Neuronal stem cell (in vitro differentiated cells): ENCODE measurements around the gene SPEM3.

Source experiments
- DNase-seq: peaks from one replicate; pipeline ENCODE4 v3.0.0-alpha.2; 2013; ENCODE audit warnings: low spot score
- H2AFZ ChIP-seq: one replicate; pipeline ENCODE4 v1.6.1; 2013; ENCODE audit warnings: mild to moderate bottlenecking, low read length, inconsistent platforms
- H2AK5ac ChIP-seq: 2 replicates; pipeline ENCODE4 v1.6.1; 2013; ENCODE audit warnings: low read depth, mild to moderate bottlenecking, inconsistent platforms, low read length, moderate library complexity, mixed read lengths
- H2BK120ac ChIP-seq: 2 replicates; pipeline ENCODE4 v1.6.1; 2013; ENCODE audit warnings: low read depth, mild to moderate bottlenecking, inconsistent platforms, low read length, moderate library complexity, mixed read lengths
- H2BK12ac ChIP-seq: one replicate; pipeline ENCODE4 v1.6.1; 2013; ENCODE audit warnings: low read length, inconsistent platforms
- H2BK15ac ChIP-seq: 2 replicates; pipeline ENCODE4 v1.6.1; 2013; ENCODE audit warnings: mild to moderate bottlenecking, low read length, inconsistent platforms, mixed read lengths
- H2BK5ac ChIP-seq: one replicate; pipeline ENCODE4 v1.6.1; 2013; ENCODE audit warnings: inconsistent platforms, mild to moderate bottlenecking, low read length, moderate library complexity
- H3K14ac ChIP-seq: one replicate; pipeline ENCODE4 v1.6.1; 2013; ENCODE audit warnings: low read length, inconsistent platforms
- H3K18ac ChIP-seq: 2 replicates; pipeline ENCODE4 v1.6.1; 2013; ENCODE audit warnings: low read length, inconsistent platforms
- H3K23ac ChIP-seq: 2 replicates; pipeline ENCODE4 v1.6.1; 2013; ENCODE audit warnings: low read depth, mild to moderate bottlenecking, mixed read lengths, low read length, inconsistent platforms; ENCODE audit not compliant: poor library complexity
- H3K27ac ChIP-seq: replicated peaks from 3 replicates; pipeline ENCODE4 v1.5.1; 2013; ENCODE audit warnings: low read length, inconsistent platforms
- H3K27me3 ChIP-seq, 3 experiments: 2 replicates each; pipeline ENCODE4 v1.6.1; 2013; ENCODE audit warnings: low read length in 3 of 3, mild to moderate bottlenecking in 2 of 3, inconsistent platforms in 1 of 3, low read depth in 1 of 3, mixed read lengths in 1 of 3, moderate library complexity in 1 of 3; ENCODE audit not compliant: control insufficient read depth in 3 of 3, insufficient read depth in 3 of 3
- H3K36me3 ChIP-seq, 2 donors: replicated peaks in 1 of 2; 2 replicates each; pipeline ENCODE4 v1.6.1; 2013; ENCODE audit warnings: low read length in 2 of 2; ENCODE audit not compliant: control insufficient read depth in 2 of 2, insufficient read depth in 2 of 2
- H3K4ac ChIP-seq: 2 replicates; pipeline ENCODE4 v1.6.1; 2013; ENCODE audit warnings: inconsistent platforms, mild to moderate bottlenecking, low read length, moderate library complexity
- H3K4me1 ChIP-seq, 2 donors: 1 replicate in 1 of 2; 2 replicates in 1 of 2; pipeline ENCODE4 v1.6.1; 2013; ENCODE audit warnings: low read length in 2 of 2, low read depth in 1 of 2; ENCODE audit not compliant: control insufficient read depth in 2 of 2, insufficient read depth in 1 of 2
- H3K4me2 ChIP-seq: one replicate; pipeline ENCODE4 v1.6.1; 2013; ENCODE audit warnings: mild to moderate bottlenecking, low read length, inconsistent platforms; ENCODE audit not compliant: insufficient read depth, poor library complexity, severe bottlenecking
- H3K4me3 ChIP-seq, 2 donors: 2 replicates each; pipeline ENCODE4 v1.5.1; 2013; ENCODE audit warnings: low read length in 2 of 2, mild to moderate bottlenecking in 2 of 2, inconsistent platforms in 1 of 2, moderate library complexity in 1 of 2
- H3K79me1 ChIP-seq: one replicate; pipeline ENCODE4 v1.6.1; 2013; ENCODE audit warnings: low read depth, mild to moderate bottlenecking, inconsistent platforms, low read length, moderate library complexity
- H3K9ac ChIP-seq: one replicate; pipeline ENCODE4 v1.6.1; 2013; ENCODE audit warnings: mild to moderate bottlenecking, low read depth, low read length, inconsistent platforms; ENCODE audit not compliant: poor library complexity
- H3K9me3 ChIP-seq, 2 donors: replicated peaks in 1 of 2; 2 replicates each; pipeline versions ENCODE3 to v1.6.1; 2013; ENCODE audit warnings: low read length in 2 of 2, mild to moderate bottlenecking in 2 of 2, inconsistent platforms in 1 of 2, low read depth in 1 of 2, mixed read lengths in 1 of 2, moderate library complexity in 1 of 2; ENCODE audit not compliant: control insufficient read depth in 2 of 2, insufficient read depth in 1 of 2
- H4K8ac ChIP-seq: one replicate; pipeline ENCODE4 v1.6.1; 2013; ENCODE audit warnings: low read depth, mild to moderate bottlenecking, inconsistent platforms, low read length, moderate library complexity
- H4K91ac ChIP-seq: one replicate; pipeline ENCODE4 v1.6.1; 2013; ENCODE audit warnings: low read length, low read depth, mild to moderate bottlenecking, inconsistent platforms; ENCODE audit not compliant: poor library complexity
- WGBS, 2 donors: extraction: QIAGEN DNeasy Blood & Tissue Kit; methylation state at CpG; one replicate each; pipeline ENCODE4 v1.1.7; 2013; ENCODE audit warnings: missing lambda C conversion rate in 2 of 2, mixed read lengths in 1 of 2; ENCODE audit not compliant: insufficient read length in 2 of 2, insufficient replicate concordance in 1 of 2; ENCODE audit errors: extremely low coverage in 2 of 2; 5-methylcytosine and 5-hydroxymethylcytosine counted together

SPEM3 gene

DNA sequence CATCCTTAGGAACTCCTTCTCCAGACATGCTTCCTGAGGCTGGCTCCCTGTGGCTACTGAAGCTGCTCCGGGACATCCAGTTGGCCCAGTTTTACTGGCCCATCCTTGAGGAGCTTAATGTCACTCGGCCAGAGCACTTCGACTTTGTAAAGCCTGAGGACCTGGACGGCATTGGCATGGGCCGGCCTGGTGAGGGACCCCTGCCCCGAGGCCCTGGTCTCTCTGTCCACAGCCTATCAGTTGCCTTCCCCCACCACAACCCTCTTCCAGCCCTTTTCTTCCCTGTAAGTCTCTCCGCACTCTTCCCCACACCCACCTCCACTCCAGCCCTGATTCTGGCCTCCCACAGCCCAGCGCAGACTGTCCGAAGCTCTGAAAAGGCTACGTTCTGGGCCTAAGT, 45.8 kb upstream of the SPEM3 start:
- Histone ChIP-seq H3K27ac (no peak overlapping the region), H3K79me1 (no peaks in the 10 kb centered on the region), H4K8ac (no peak overlapping the region), H3K9me3 (peaks cover 11 to 17% of the 10 kb centered on the region in 2 donors), H2BK12ac (no peak overlapping the region), H3K27me3 (peaks cover 3 to 56% (median 49%) of the 10 kb centered on the region in 3 experiments), H3K4ac (no peak overlapping the region), H2AK5ac (peak overlapping the region; percentile 82), H3K18ac (no peak overlapping the region), H2AFZ (no peak overlapping the region), H3K14ac (no peak overlapping the region), H3K36me3 (no peaks in the 10 kb centered on the region), H2BK15ac (peak overlapping the region; percentile 86), H4K91ac (no peak overlapping the region), H3K4me2 (no peak overlapping the region), H3K9ac (no peak overlapping the region), H3K4me1 (peaks cover 8 to 10% of the 10 kb centered on the region in 2 donors), H2BK5ac (no peak overlapping the region), H2BK120ac (no peak overlapping the region), H3K23ac (peak overlapping the region; percentile 58), H3K4me3 (no peak overlapping the region)
- no CpG with 5 or more reads among the region's 10 CpGs for WGBS, 2 donors
- DNase-seq: no peak

DNA sequence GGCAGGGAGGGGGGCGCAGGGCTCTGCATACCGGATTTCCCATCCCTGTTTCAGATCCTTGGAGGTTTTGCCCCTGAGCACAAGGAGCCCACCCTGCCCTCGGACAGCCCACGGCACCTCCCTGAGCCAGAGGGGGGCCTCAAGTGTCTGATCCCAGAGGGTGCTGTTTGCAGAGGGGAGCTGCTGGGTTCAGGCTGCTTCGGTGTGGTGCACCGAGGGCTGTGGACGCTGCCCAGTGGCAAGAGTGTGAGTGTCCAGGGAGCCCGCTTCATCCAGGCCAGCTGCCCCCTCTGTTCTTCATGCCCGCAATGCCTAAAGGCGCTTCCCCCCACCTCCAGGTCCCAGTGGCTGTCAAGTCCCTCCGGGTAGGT, 45.3 kb upstream of the SPEM3 start:
- no peaks in the 10 kb centered on the region for H3K79me1 ChIP-seq
- no peak overlapping the region for H2AFZ ChIP-seq
- peak overlapping the region; percentile 69 for H3K4ac ChIP-seq
- H2BK120ac ChIP-seq: no peak overlapping the region
- H2BK5ac ChIP-seq: peak overlapping the region; percentile 35
- peak overlapping the region; percentile 82 for H2AK5ac ChIP-seq
- peak overlapping the region; percentile 98 for H3K4me2 ChIP-seq
- H3K4me3 ChIP-seq: no peak overlapping the region
- peak overlapping the region; percentile 97 for H3K18ac ChIP-seq
- peak overlapping the region; percentile 58 for H3K23ac ChIP-seq
- no peaks in the 10 kb centered on the region for H3K36me3 ChIP-seq
- H2BK12ac ChIP-seq: peak overlapping the region; percentile 14
- peak overlapping the region; percentile 65 for H3K14ac ChIP-seq
- no peak overlapping the region for H3K27ac ChIP-seq
- H3K27me3 ChIP-seq: peaks cover 3 to 56% (median 49%) of the 10 kb centered on the region in 3 experiments
- H4K8ac ChIP-seq: peak overlapping the region; percentile 32
- peaks cover 11 to 17% of the 10 kb centered on the region in 2 donors for H3K9me3 ChIP-seq
- H4K91ac ChIP-seq: no peak overlapping the region
- peaks cover 8 to 10% of the 10 kb centered on the region in 2 donors for H3K4me1 ChIP-seq
- peak overlapping the region; percentile 38 for H3K9ac ChIP-seq
- DNase-seq: no peak
- peak overlapping the region; percentile 86 for H2BK15ac ChIP-seq
- WGBS, 2 donors: no CpG with 5 or more reads among the region's 11 CpGs

DNA sequence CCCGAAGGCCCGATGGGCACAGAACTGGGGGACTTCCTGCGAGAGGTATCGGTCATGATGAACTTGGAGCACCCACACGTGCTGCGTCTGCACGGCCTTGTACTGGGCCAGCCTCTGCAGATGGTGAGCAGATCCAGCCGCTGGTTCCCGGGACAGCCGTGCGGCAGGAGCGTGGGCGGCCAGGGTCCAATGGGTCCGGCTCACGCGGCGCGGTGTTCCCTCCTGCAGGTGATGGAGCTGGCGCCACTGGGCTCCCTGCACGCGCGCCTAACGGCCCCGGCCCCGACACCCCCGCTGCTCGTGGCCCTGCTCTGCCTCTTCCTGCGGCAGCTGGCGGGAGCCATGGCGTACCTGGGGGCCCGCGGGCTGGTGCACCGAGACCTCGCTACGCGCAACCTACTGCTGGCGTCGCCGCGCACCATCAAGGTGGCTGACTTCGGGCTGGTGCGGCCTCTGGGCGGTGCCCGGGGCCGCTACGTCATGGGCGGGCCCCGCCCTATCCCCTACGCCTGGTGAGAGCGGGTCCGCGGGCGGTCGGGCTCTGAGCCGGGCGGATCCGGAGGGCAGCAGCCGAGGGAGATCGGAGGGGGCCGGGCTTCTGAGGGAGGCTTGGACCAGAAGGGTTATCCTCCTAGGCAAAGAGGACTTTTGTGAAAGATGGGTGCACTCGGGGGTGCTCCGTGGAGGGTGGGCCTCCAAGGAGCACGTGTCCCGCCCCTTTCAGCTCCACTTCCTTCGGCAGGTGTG, 44.7 kb upstream of the SPEM3 start:
- Histone ChIP-seq H3K27ac (no peak overlapping the region), H3K9ac (peak overlapping the region; percentile 92), H2AFZ (peak overlapping the region; percentile 82), H4K8ac (peak overlapping the region; percentile 32), H2BK120ac (no peak overlapping the region), H3K18ac (peak overlapping the region; percentile 97), H2BK12ac (peak overlapping the region; percentile 95), H3K9me3 (peaks cover 11 to 17% of the 10 kb centered on the region in 2 donors), H3K79me1 (no peaks in the 10 kb centered on the region), H3K4me2 (peak overlapping the region; percentile 98), H3K4me3 (peak overlapping the region; percentile 24 to 66), H4K91ac (no peak overlapping the region), H3K23ac (peak overlapping the region; percentile 58), H2BK5ac (peak overlapping the region; percentile 35), H2AK5ac (peak overlapping the region; percentile 82), H2BK15ac (peak overlapping the region; percentile 88), H3K27me3 (peaks cover 3 to 56% (median 49%) of the 10 kb centered on the region in 3 experiments), H3K4ac (peak overlapping the region; percentile 69), H3K4me1 (peaks cover 8 to 10% of the 10 kb centered on the region in 2 donors), H3K36me3 (peaks cover 0 to 4% of the 10 kb centered on the region in 2 donors), H3K14ac (peak overlapping the region; percentile 66)
- no peak for DNase-seq
- WGBS, 2 donors: no CpG with 5 or more reads among the region's 65 CpGs

DNA sequence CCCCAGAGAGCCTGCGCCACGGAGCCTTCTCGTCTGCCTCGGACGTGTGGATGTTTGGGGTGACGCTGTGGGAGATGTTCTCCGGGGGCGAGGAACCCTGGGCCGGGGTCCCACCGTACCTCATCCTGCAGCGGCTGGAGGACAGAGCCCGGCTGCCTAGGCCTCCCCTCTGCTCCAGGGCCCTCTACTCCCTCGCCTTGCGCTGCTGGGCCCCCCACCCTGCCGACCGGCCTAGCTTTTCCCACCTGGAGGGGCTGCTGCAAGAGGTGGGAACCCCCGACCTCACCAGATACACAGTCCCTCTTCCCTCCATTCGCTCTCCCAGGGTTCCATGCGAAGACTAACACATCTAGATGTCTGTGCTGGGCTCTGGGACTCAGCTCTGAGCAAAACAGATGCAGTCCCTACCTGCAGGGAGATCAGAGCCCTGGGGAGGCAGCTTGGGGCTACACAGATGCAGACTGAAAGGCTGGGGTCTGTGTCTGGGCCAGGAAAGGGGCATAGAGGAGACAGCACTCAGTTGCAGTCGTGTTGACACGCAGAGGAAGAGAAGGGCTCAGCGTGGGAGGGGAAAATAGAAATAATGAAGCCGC, 44.1 kb upstream of the SPEM3 start:
- Histone ChIP-seq H3K14ac (peak overlapping the region; percentile 60), H3K4me1 (peaks cover 8 to 10% of the 10 kb centered on the region in 2 donors), H3K9me3 (peaks cover 8 to 10% of the 10 kb centered on the region in 2 donors), H3K18ac (peak overlapping the region; percentile 97), H3K4ac (peak overlapping the region; percentile 40), H2BK12ac (peak overlapping the region; percentile 95), H2BK15ac (peak overlapping the region; percentile 88), H3K4me3 (peak overlapping the region; percentile 24 to 66), H3K23ac (peak overlapping the region; percentile 58), H3K9ac (peak overlapping the region; percentile 92), H3K4me2 (peak overlapping the region; percentile 98), H2BK5ac (no peak overlapping the region), H4K91ac (no peak overlapping the region), H2BK120ac (no peak overlapping the region), H3K79me1 (no peaks in the 10 kb centered on the region), H3K27ac (no peak overlapping the region), H2AFZ (peak overlapping the region; percentile 82), H3K36me3 (peaks cover 3 to 10% of the 10 kb centered on the region in 2 donors), H2AK5ac (peak overlapping the region; percentile 66), H4K8ac (no peak overlapping the region), H3K27me3 (peaks cover 3 to 51% (median 48%) of the 10 kb centered on the region in 3 experiments)
- WGBS, 2 donors: no CpG with 5 or more reads among the region's 23 CpGs
- DNase-seq: no peak
